ENCODE measurements around the gene TENM4.

The TENM4 gene

GRCh38 chr11:79174045-79175008 is 266.5 kb downstream of the TENM4 start:
- DNase-seq (ENCODE audit: low read depth): no peak

- no peak for DNase-seq (ENCODE audit: low read depth)
These were observed 267.2 kb downstream of the TENM4 start for GRCh38 chr11:79173615-79174014.

GRCh38 chr11:79170321-79170720 is 270.5 kb downstream of the TENM4 start:
- DNase-seq (ENCODE audit: low read depth): no peak

GRCh38 chr11:79168530-79169110 is 272.2 kb downstream of the TENM4 start:
- no peak for DNase-seq (ENCODE audit: low read depth)

GRCh38 chr11:79167510-79168188 is 273.2 kb downstream of the TENM4 start:
- DNase-seq (ENCODE audit: low read depth): no peak

- no peak for DNase-seq (ENCODE audit: low read depth)
These were observed 274.9 kb downstream of the TENM4 start for GRCh38 chr11:79165908-79166307.

GRCh38 chr11:79160791-79161403 is 279.9 kb downstream of the TENM4 start:
- DNase-seq (ENCODE audit: low read depth): no peak

- DNase-seq (ENCODE audit: low read depth): no peak
These were observed 281.0 kb downstream of the TENM4 start for GRCh38 chr11:79159657-79160450.

GRCh38 chr11:79157738-79158137 is 283.1 kb downstream of the TENM4 start:
- DNase-seq (ENCODE audit: low read depth): no peak

GRCh38 chr11:79156031-79156430 is 284.8 kb downstream of the TENM4 start:
- DNase-seq (ENCODE audit: low read depth): no peak

- no peak for DNase-seq (ENCODE audit: low read depth)
These were observed 285.6 kb downstream of the TENM4 start for GRCh38 chr11:79155237-79155636.

GRCh38 chr11:79152511-79152910 is 288.3 kb downstream of the TENM4 start:
- DNase-seq (ENCODE audit: low read depth): no peak

GRCh38 chr11:79151396-79151795 is 289.4 kb downstream of the TENM4 start:
- DNase-seq (ENCODE audit: low read depth): no peak

GRCh38 chr11:79150966-79151365 is 289.9 kb downstream of the TENM4 start:
- no peak for DNase-seq (ENCODE audit: low read depth)

- DNase-seq (ENCODE audit: low read depth): no peak
These were observed 290.5 kb downstream of the TENM4 start for GRCh38 chr11:79150320-79150719.

GRCh38 chr11:79147731-79148130 is 293.1 kb downstream of the TENM4 start:
- DNase-seq (ENCODE audit: low read depth): no peak

- DNase-seq (ENCODE audit: low read depth): no peak
These were observed 293.8 kb downstream of the TENM4 start for GRCh38 chr11:79147011-79147410.

- DNase-seq (ENCODE audit: low read depth): no peak
These were observed 300.9 kb downstream of the TENM4 start for GRCh38 chr11:79139900-79140299.

GRCh38 chr11:79129702-79130101 is 311.1 kb downstream of the TENM4 start:
- DNase-seq (ENCODE audit: low read depth): no peak

- no peak for DNase-seq (ENCODE audit: low read depth)
These were observed 312.5 kb downstream of the TENM4 start for GRCh38 chr11:79128291-79128690.

GRCh38 chr11:79122759-79123158 is 318.1 kb downstream of the TENM4 start:
- DNase-seq (ENCODE audit: low read depth): no peak

GRCh38 chr11:79121351-79121750 is 319.5 kb downstream of the TENM4 start:
- no peak for DNase-seq (ENCODE audit: low read depth)
